GM12864 (cell line): Measurements from ENCODE around the gene CHSY1.
A peak's percentile ranks its signal among the peaks of the same experiment; 100 is the strongest.

Experiments used
- DNase-seq: peaks from one replicate; pipeline ENCODE4 v3.0.0-alpha.2; 2011; ENCODE audit warnings: low read depth
- H3K4me3 ChIP-seq: 2 replicates; pipeline ENCODE4 v1.5.1; 2011; ENCODE audit warnings: mild to moderate bottlenecking, low read depth, low read length, control low read depth
- CTCF ChIP-seq: IDR thresholded peaks from 2 replicates; pipeline ENCODE4 v1.5.1; 2011; ENCODE audit warnings: low read depth, mild to moderate bottlenecking, moderate library complexity, low read length, control low read depth, inconsistent platforms; ENCODE audit errors: missing control alignments

CHSY1 gene

GRCh38 chr15:101201411-101202174 is 50.3 kb downstream of the CHSY1 start:
- no peak overlapping the region for H3K4me3 ChIP-seq
- DNase-seq = no peak
- no peak for TF ChIP-seq CTCF

- no peak overlapping the region; the same call in 1 of the 2 replicates for H3K4me3 ChIP-seq
- no peak for TF ChIP-seq CTCF
- DNase-seq = no peak
Observed at GRCh38 chr15:101200181-101200580, 51.7 kb downstream of the CHSY1 start.

DNA sequence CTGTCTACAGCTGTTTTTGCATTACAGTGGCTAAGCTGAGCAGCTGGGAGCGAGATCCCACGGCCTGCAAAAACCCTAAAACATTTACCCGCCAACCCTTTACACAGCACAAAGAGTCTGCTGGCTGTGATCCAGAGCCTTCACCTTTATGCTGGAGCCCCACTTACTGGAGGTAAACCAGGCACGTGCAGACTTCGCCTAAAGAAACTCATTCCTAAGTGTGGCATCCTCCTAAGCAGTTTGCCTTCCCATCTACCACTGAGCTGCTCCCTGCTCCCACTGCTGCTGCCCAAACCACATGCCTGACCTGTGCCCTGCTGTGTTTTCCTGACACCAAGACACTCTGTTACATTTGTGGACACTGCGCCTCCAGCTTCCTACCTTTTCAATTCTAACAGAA is 53.0 kb downstream of the CHSY1 start:
- H3K4me3 ChIP-seq = peak overlapping the region; percentile 13; the same call in 1 of the 2 replicates
- no peak for DNase-seq
- no peak for TF ChIP-seq CTCF

GRCh38 chr15:101198031-101198575 is 53.7 kb downstream of the CHSY1 start:
- no peak for TF ChIP-seq CTCF
- DNase-seq = no peak
- no peak overlapping the region for H3K4me3 ChIP-seq

DNA sequence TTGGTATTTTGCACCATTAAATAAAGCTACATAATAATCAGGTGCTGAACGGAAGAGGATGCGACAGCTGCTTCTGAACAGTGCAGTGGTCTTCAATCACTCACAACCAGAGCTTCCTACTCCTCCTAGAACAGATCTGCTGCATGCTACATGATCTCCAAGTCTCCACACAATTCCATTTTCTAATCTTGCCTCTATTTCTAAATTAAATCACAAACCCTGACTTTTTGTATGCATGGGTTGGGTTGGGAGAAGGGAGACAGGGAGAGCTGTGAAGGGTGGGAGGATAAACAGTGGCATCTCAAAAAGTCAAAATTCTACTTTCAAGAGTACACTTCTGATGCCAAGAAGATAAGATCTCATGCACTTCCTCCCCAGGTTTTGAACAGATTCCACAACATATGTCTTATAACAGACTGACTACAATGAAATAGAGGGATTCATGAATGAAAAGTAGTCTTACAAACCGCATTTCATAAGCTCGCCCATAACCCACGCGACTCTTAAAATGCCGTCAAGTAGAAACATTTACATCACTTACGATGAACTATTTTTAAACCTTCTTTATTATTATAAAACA is 57.2 kb downstream of the CHSY1 start:
- DNase-seq = no peak
- no peak for TF ChIP-seq CTCF
- no peak overlapping the region for H3K4me3 ChIP-seq

GRCh38 chr15:101193806-101194545 is 57.9 kb downstream of the CHSY1 start:
- H3K4me3 ChIP-seq = no peak overlapping the region
- no peak for DNase-seq
- no peak for TF ChIP-seq CTCF
